SK-N-MC (cell line): ENCODE results near the gene PTH2.

Source experiments
- EZH2 ChIP-seq: fragments of 200-600 bp; sonication (generic); IDR thresholded peaks from one replicate; pipeline ENCODE4 v1.6.1; 2017; ENCODE audit warnings: antibody characterized with exemption
- POLR2AphosphoS5 ChIP-seq: IDR thresholded peaks from 2 replicates; pipeline ENCODE4 v1.6.1; 2012; ENCODE audit warnings: mild to moderate bottlenecking, low read depth, low read length, borderline replicate concordance

DNA sequence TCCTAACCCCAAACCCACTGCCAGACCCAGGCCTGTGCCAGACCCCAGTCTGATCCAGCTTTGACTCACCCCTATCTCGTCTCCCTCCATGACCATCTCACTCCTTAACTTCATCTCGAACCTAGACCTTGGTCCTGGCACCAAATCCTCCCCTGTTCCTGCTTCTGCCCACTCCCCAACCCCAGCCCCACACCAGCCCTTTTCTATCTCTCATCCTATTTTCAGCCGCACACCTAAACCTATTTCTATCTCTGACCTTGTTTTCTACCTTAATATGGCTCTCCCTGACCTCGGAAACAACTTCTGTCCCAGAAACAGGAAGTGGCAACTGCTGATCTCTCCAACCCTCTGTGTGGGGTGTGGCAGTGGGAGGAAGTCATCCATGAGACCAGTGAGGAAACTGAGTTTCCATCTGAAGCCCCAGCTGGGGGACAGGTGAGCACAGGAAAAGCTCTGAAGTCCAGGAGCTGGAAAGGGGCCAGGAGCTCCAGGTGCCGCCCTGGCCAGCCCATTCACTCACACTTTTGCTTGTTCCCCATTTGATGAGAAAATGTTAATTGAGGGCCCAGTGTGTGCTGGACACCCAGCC is 13.7 kb downstream of the PTH2 start:
- no peak for TF ChIP-seq EZH2
- no peak for TF ChIP-seq POLR2AphosphoS5
